HepG2 (cell line): Measurements from ENCODE around the gene SYT11. TPM values are rescaled to one million over a fixed set of nuclear protein-coding genes. Genes with fewer than 3 reads are reported as not detected.

Source experiments
- ATAC-seq: fragments of 200-7000 bp; cut with Tn5 transposase; 3 replicates; pipeline ENCODE4 v1.9.1; 2020; ENCODE audit warnings: mild to moderate bottlenecking, moderate library complexity
- BruUV-seq: library from RNA; stranded (reverse); fragments of 400-500 nt; replicated peaks from 2 replicates; lab custom pipeline; 2021; lab: Mats Ljungman, UMichigan
- CTCF ChIA-PET: fragments of 300-600 bp; formaldehyde crosslinking; extraction: SDS; loops from one replicate; lab custom pipeline; 2021; ENCODE audit warnings: low total read pairs, inconsistent platforms, low intra/inter-chr PET ratio; lab: Yijun Ruan, JAX
- POLR2A ChIA-PET: fragments of 350-600 bp; sonication (Branson Sonifier 250); formaldehyde crosslinking; loops from one replicate; lab custom pipeline; 2020; ENCODE audit warnings: antibody characterized with exemption, inconsistent platforms; lab: Yijun Ruan, JAX
- DNase-seq: peaks from one replicate; pipeline ENCODE4 v3.0.0-alpha.2; 2015; ENCODE audit warnings: low spot score
- FAIRE-seq: peaks from 3 replicates; lab custom pipeline; 2011; peaks lifted over from hg19 to GRCh38; lab: Jason Lieb, UNC
- H2AFZ ChIP-seq: one replicate; pipeline ENCODE4 v1.6.1; 2011; ENCODE audit warnings: low read length, inconsistent platforms
- H3K27ac ChIP-seq: fragments of 300-600 bp; 3 replicates; pipeline ENCODE4 v1.8.0; 2011; ENCODE audit warnings: mixed run types, mild to moderate bottlenecking, mixed read lengths, low read length, inconsistent platforms; ENCODE audit not compliant: insufficient read depth; ENCODE audit errors: extremely low read length
- H3K27me3 ChIP-seq, 2 experiments: fragments of 200-600 bp in 1 of 2; 2 replicates in 1 of 2; 3 replicates in 1 of 2; pipeline versions ENCODE4 v1.6.0 to v1.8.0; 2011; ENCODE audit warnings: low read length in 2 of 2, mild to moderate bottlenecking in 2 of 2, moderate library complexity in 2 of 2, inconsistent platforms in 1 of 2; ENCODE audit not compliant: insufficient read depth in 2 of 2, control insufficient read depth in 1 of 2
- H3K36me3 ChIP-seq, 2 experiments: fragments of 200-600 bp in 1 of 2; replicated peaks in 1 of 2; 2 replicates in 1 of 2; 3 replicates in 1 of 2; pipeline versions ENCODE4 v1.5.1 to v1.8.0; 2011; ENCODE audit warnings: low read length in 2 of 2, inconsistent platforms in 1 of 2; ENCODE audit not compliant: insufficient read depth in 2 of 2, control insufficient read depth in 1 of 2
- H3K4me1 ChIP-seq: 2 replicates; pipeline ENCODE4 v1.5.1; 2012; ENCODE audit warnings: low read length, inconsistent platforms; ENCODE audit not compliant: insufficient read depth
- H3K4me2 ChIP-seq: 2 replicates; pipeline ENCODE4 v1.6.0; 2011; ENCODE audit warnings: low read depth, low read length, inconsistent platforms
- H3K4me3 ChIP-seq, 3 experiments: fragments of 200-600 bp in 1 of 3; sonication (generic), shearing (Covaris generic) in 1 of 3; replicated peaks in 1 of 3; 2 replicates each; pipeline ENCODE4 v1.5.1; 2011 to 2016; ENCODE audit warnings: low read length in 3 of 3, inconsistent platforms in 2 of 3, low read depth in 2 of 3, mild to moderate bottlenecking in 2 of 3, control low read depth in 1 of 3, mixed read lengths in 1 of 3; ENCODE audit not compliant: insufficient read depth in 1 of 3
- H3K79me2 ChIP-seq: one replicate; pipeline ENCODE4 v1.6.1; 2011; ENCODE audit warnings: low read length, inconsistent platforms; ENCODE audit not compliant: insufficient read depth
- H3K9ac ChIP-seq: 2 replicates; pipeline ENCODE4 v1.6.0; 2011; ENCODE audit warnings: mild to moderate bottlenecking, low read depth, low read length, inconsistent platforms; ENCODE audit not compliant: insufficient read depth
- H3K9me3 ChIP-seq: 2 replicates; pipeline ENCODE4 v1.5.1; 2012; ENCODE audit warnings: mild to moderate bottlenecking, low read length
- H4K20me1 ChIP-seq: 2 replicates; pipeline ENCODE4 v1.6.0; 2011; ENCODE audit warnings: inconsistent platforms, mild to moderate bottlenecking, low read length, moderate library complexity; ENCODE audit not compliant: insufficient read depth
- IRX3 ChIP-seq: sonication (generic); formaldehyde crosslinking; IDR thresholded peaks from 2 replicates; pipeline ENCODE4 v1.8.1; 2023; ENCODE audit warnings: mild to moderate bottlenecking, low read depth, missing genetic modification reagents, borderline replicate concordance
- NFE2 ChIP-seq: sonication (generic); formaldehyde crosslinking; IDR thresholded peaks from 2 replicates; pipeline ENCODE4 v1.4.0; 2020; ENCODE audit warnings: missing genetic modification reagents
- NFYC ChIP-seq: IDR thresholded peaks from 2 replicates; pipeline ENCODE4 v1.6.1; 2016; ENCODE audit warnings: missing genetic modification reagents, missing compliant biosample characterization
- NRL ChIP-seq: sonication (generic); formaldehyde crosslinking; IDR thresholded peaks from 2 replicates; pipeline ENCODE4 v1.5.0; 2020; ENCODE audit warnings: missing genetic modification reagents, mild to moderate bottlenecking, moderate library complexity, borderline replicate concordance
- RARA ChIP-seq: IDR thresholded peaks from 2 replicates; pipeline ENCODE4 v1.6.1; 2016; ENCODE audit warnings: missing genetic modification reagents, missing compliant biosample characterization
- SPEN ChIP-seq: sonication (generic); formaldehyde crosslinking; IDR thresholded peaks from 2 replicates; pipeline ENCODE4 v1.5.1; 2020; ENCODE audit warnings: low read depth, mild to moderate bottlenecking, missing genetic modification reagents
- THRA ChIP-seq: sonication (generic); formaldehyde crosslinking; IDR thresholded peaks from 2 replicates; pipeline ENCODE4 v1.4.0; 2020; ENCODE audit warnings: missing genetic modification reagents, borderline replicate concordance
- ZNF605 ChIP-seq: sonication (generic); formaldehyde crosslinking; IDR thresholded peaks from 2 replicates; pipeline ENCODE4 v1.8.0; 2022; ENCODE audit warnings: mild to moderate bottlenecking, missing genetic modification reagents
- ZNF670 ChIP-seq: sonication (generic); formaldehyde crosslinking; IDR thresholded peaks from 2 replicates; pipeline ENCODE4 v1.8.0; 2022; ENCODE audit warnings: mild to moderate bottlenecking, missing genetic modification reagents, borderline replicate concordance
- ZNF720 ChIP-seq: sonication (generic); formaldehyde crosslinking; IDR thresholded peaks from 2 replicates; pipeline ENCODE4 v1.4.0; 2020; ENCODE audit warnings: missing genetic modification reagents
- ZNF776 ChIP-seq: sonication (generic); formaldehyde crosslinking; IDR thresholded peaks from 2 replicates; pipeline ENCODE4 v1.4.0; 2020; ENCODE audit warnings: mild to moderate bottlenecking, missing genetic modification reagents
- ZNF839 ChIP-seq: sonication (generic); formaldehyde crosslinking; IDR thresholded peaks from 2 replicates; pipeline ENCODE4 v1.4.0; 2020; ENCODE audit warnings: missing genetic modification reagents, mild to moderate bottlenecking, borderline replicate concordance
- ZSCAN20 ChIP-seq: sonication (generic); formaldehyde crosslinking; IDR thresholded peaks from 2 replicates; pipeline ENCODE4 v1.4.0; 2020; ENCODE audit warnings: missing genetic modification reagents, mild to moderate bottlenecking, borderline replicate concordance
- WGBS: methylation state at CpG from one replicate; pipeline ENCODE4 v1.1.6; 2017; ENCODE audit warnings: low lambda C conversion rate; 5-methylcytosine and 5-hydroxymethylcytosine counted together
- in situ Hi-C: cut with HindIII; loops from 2 replicates; pipeline ENCODE4 v1.10.0; 2017; ENCODE audit warnings: low pct_unique_long_range_greater_than_20kb; ENCODE audit not compliant: extremely low pct_ligation_motif_present
- intact Hi-C: fragments of 100-400 bp; cut with micrococcal nuclease; formaldehyde crosslinking; loops from one replicate; pipeline ENCODE4 v1.10.0; 2022; ENCODE audit not compliant: unreplicated experiment
- polyA plus RNA-seq, 8 experiments: library from polyadenylated mRNA; depleted of rRNA in 3 of 8; stranded (reverse) in 7 of 8; unstranded in 1 of 8; fragments of >200 nt; fragmentation: Illumina TruSeq in 4 of 8; extraction: Trizol in 4 of 8; gene quantifications; 2 replicates each; pipeline versions ENCODE4 v1.2.1 to v1.2.3, GENCODE V29; 2011 to 2016; ENCODE audit warnings: low read depth in 4 of 8, missing spikeins in 1 of 8, mixed read lengths in 1 of 8; ENCODE audit not compliant: insufficient read depth in 1 of 8
- total RNA-seq, 5 experiments: library from RNA; depleted of rRNA; stranded (reverse); fragments of >200 nt; fragmentation: Illumina TruSeq; extraction: Trizol; gene quantifications; 2 replicates each; pipeline ENCODE4 v1.2.3, GENCODE V29; 2016; ENCODE audit warnings: low read depth in 1 of 5
- TF ChIP-seq, protein P1 (sequence below): sonication (generic); formaldehyde crosslinking; IDR thresholded peaks from 2 replicates; pipeline ENCODE4 v1.4.0; 2020; ENCODE audit warnings: missing genetic modification reagents
- TF ChIP-seq, protein P2 (sequence below): sonication (generic); formaldehyde crosslinking; IDR thresholded peaks from 2 replicates; pipeline ENCODE4 v1.8.1; 2023; ENCODE audit warnings: mild to moderate bottlenecking, missing genetic modification reagents, borderline replicate concordance
- TF ChIP-seq, protein P3 (sequence below): sonication (generic); formaldehyde crosslinking; IDR thresholded peaks from 2 replicates; pipeline ENCODE4 v1.4.0; 2020; ENCODE audit warnings: missing genetic modification reagents

The SYT11 gene
- total and polyA plus RNA-seq, 2 of the 13 experiments (the other 11 are each of a cell fraction or from before 2014, with no cell fraction given): 0.22 to 0.59 TPM

- ATAC-seq (no peak), DNase-seq (no peak), FAIRE-seq (no peak)
- ChIA-PET POLR2A (interaction anchor here (0.5 to 1.5 kb wide), 2 partner anchors 24 to 363 kb away, joined by 3 to 4 read pairs; partner anchors contain the start of gene KHDC4), CTCF (no interaction called here)
- Histone ChIP-seq H3K27ac (no peak overlapping the region), H3K4me2 (peak overlapping the region; percentile 76), H3K9me3 (no peaks in the 10 kb centered on the region), H3K4me3 (peak overlapping the region; percentile 62 to 79 (median 78); a peak in 5 of 6 replicates), H3K4me1 (peaks cover 21% of the 10 kb centered on the region), H3K9ac (peak overlapping the region; percentile 74; the same call in 1 of the 2 replicates), H2AFZ (no peak overlapping the region), H3K36me3 (peaks cover 12 to 44% of the 10 kb centered on the region in 2 experiments), H3K79me2 (peaks cover 13% of the 10 kb centered on the region), H3K27me3 (no peaks in the 10 kb centered on the region), H4K20me1 (no peaks in the 10 kb centered on the region)
- TF ChIP-seq ZNF605 (CRISPR knock-in tag) (no peak), SPEN (CRISPR knock-in tag) (no peak), ZNF839 (no peak), ZNF670 (no peak), ZSCAN20 (CRISPR knock-in tag) (no peak), NFE2 (CRISPR knock-in tag) (no peak), ZNF776 (no peak), ZNF720 (CRISPR knock-in tag) (no peak), THRA (CRISPR knock-in tag) (no peak), NRL (CRISPR knock-in tag) (no peak), RARA (CRISPR knock-in tag) (no peak), NFYC (CRISPR knock-in tag) (no peak), IRX3 (CRISPR knock-in tag) (no peak)
- TF ChIP-seq, protein P1, sequence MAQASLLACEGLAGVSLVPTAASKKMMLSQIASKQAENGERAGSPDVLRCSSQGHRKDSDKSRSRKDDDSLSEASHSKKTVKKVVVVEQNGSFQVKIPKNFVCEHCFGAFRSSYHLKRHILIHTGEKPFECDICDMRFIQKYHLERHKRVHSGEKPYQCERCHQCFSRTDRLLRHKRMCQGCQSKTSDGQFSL: no peak
- TF ChIP-seq, protein P2, sequence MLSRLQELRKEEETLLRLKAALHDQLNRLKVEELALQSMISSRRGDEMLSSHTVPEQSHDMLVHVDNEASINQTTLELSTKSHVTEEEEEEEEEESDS (CRISPR knock-in tag): no peak
- TF ChIP-seq, protein P3, sequence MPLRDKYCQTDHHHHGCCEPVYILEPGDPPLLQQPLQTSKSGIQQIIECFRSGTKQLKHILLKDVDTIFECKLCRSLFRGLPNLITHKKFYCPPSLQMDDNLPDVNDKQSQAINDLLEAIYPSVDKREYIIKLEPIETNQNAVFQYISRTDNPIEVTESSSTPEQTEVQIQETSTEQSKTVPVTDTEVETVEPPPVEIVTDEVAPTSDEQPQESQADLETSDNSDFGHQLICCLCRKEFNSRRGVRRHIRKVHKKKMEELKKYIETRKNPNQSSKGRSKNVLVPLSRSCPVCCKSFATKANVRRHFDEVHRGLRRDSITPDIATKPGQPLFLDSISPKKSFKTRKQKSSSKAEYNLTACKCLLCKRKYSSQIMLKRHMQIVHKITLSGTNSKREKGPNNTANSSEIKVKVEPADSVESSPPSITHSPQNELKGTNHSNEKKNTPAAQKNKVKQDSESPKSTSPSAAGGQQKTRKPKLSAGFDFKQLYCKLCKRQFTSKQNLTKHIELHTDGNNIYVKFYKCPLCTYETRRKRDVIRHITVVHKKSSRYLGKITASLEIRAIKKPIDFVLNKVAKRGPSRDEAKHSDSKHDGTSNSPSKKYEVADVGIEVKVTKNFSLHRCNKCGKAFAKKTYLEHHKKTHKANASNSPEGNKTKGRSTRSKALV (CRISPR knock-in tag): no peak
- in situ Hi-C loops: no loop called here
- over 99% methylated on average over 4 of the region's 4 CpGs for WGBS
- no TSS peak for BruUV-seq
- intact Hi-C loops: no loop called here
Measured at GRCh38 chr1:155909894-155910293, 50.5 kb downstream of the SYT11 start.
